ENCODE measurements around the gene CD2AP.
"Not testable (repeated sequence)": the region's sequence is repeated elsewhere in the genome, so short reads cannot be mapped to it uniquely, and the experiment has no call there.

The CD2AP gene

DNA sequence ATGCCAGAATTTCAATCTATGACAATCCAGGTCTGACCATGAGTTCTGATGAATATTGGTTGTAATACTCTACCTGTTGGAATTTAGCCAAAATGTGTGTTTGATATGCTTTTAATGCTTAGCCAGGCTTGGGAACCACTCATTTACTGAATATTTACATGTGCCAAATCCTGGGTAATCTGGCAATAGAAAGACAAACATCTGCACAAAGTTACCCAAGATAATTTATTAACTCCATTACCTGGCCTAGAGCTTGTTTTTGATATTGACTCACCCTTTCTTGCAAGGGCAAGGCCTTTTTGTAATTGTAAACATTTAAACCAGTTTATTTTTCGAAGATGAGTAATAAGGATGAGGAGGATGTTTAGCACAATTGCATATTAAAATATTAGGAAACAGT, 13.5 kb upstream of the CD2AP start:
- no peak for DNase-seq

DNA sequence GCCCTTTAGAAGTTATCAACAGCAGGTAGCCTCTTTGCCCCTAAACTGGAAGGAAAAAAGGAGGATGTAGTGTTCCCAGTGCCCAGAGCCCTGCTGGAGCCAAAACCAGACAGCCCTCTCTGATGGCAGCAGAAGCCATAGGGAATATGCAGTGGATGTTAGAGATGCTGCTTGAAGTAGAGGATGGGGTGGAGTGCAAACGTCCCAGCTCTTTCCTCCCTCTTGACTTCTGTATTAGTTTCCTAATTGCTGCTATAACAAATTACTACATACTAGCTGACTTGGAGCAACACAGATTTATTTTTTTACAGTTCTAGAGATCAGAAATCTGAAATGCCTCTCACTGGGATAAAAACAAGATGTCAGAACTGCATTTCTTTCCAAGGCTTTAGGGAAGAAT, 12.5 kb upstream of the CD2AP start:
- DNase-seq = no peak

DNA sequence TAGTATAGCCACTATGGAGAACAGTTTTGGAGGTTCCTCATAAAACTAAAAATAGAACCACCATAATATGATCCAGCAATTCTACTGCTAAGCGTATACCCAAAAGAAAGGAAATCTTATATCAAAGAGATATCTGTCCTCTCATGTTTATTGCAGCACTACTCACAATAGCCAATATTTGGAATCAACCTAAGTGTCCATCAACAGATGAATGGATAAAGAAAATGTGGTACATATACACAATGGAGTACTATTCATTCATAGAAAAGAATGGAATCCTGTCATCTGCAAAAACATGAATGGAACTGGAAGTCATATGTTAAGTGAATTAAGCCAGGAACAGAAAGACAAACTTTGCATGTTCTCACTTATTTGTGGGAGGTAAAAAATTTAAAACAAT, 5.7 kb upstream of the CD2AP start:
- DNase-seq = no peak

DNA sequence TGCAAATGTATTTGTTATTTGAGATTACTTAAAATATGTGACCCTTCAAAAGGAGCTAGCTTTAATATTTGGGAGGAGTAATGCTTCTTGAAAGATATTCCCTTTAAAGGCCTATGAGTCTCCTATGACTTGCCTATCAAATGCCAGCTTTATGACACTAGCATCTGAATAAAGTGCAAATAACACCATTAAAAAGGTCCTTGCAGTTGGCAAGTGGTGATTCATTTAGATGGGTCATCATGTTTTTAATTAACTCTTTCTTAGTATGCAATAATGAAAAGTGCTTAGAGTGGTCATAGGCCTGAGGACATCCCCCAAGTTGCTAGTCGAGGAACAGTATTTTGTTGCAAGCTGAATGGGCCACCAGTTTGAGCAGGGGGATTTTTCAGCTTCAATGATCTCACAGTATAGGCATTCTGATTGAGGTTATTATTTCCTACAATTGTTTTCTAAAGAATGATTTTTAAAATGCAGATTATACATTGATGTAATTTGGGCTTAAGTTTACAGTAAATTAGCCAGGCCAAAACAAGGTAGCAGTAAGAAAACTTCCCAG, 3.7 kb upstream of the CD2AP start:
- no peak for DNase-seq

DNA sequence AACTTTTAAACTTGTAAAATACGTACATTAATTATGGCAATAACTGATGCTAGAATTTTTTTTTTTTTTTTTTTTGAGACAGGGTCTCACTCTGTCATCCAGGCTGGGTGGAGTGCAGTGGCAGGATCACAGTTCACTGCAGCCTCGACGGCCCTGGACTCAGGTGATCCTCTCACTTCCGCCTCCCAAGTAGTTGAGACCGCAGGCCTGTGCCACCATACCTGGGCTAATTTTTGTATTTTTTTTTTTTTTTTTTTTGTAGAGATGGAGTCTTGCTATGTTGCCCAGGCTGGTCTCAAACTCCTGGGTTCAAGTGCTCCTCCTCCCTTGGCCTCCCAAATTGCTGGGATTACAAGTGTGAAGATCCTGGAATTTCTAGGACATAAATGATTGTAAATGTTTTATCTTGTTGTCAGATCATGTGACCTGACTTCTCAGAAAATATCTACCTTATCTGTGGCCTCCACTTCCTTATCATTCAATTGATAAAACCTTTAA, 2.2 kb upstream of the CD2AP start:
- DNase-seq = no peak

DNA sequence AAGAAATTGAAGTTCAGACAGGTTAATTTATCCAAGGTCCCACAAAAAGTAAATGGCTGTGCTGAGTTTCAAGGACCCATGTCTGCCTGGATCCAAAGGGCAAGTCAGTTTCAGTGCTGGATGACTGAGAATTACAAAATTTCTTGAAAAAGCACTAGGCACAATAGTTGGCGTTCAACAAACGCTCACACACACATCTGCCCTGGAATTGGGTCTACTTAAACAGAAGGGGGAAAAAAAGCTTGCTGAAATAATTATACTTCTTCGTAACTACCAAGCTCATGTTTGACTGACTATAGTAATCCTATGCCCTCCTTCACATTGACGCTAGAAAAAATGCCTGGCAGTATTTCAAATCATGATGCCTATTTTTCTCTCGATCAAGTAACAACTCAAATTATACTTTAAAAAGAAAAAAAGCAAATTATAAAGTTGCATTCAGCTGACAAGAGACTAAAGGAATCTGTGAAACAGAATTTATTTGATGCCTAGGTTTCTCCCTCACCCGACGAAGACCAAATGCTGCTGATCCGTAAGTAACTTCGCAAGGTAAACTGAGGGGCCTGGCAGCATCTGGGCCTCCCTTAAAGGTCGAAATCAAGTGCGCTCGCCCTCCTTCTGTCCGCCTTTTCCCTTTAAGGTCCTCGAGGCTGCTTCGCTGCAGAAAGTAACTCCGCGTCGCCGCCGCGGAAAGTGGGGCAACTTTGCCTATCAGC, 650 bp upstream of the CD2AP start:
- no peak for DNase-seq

DNA sequence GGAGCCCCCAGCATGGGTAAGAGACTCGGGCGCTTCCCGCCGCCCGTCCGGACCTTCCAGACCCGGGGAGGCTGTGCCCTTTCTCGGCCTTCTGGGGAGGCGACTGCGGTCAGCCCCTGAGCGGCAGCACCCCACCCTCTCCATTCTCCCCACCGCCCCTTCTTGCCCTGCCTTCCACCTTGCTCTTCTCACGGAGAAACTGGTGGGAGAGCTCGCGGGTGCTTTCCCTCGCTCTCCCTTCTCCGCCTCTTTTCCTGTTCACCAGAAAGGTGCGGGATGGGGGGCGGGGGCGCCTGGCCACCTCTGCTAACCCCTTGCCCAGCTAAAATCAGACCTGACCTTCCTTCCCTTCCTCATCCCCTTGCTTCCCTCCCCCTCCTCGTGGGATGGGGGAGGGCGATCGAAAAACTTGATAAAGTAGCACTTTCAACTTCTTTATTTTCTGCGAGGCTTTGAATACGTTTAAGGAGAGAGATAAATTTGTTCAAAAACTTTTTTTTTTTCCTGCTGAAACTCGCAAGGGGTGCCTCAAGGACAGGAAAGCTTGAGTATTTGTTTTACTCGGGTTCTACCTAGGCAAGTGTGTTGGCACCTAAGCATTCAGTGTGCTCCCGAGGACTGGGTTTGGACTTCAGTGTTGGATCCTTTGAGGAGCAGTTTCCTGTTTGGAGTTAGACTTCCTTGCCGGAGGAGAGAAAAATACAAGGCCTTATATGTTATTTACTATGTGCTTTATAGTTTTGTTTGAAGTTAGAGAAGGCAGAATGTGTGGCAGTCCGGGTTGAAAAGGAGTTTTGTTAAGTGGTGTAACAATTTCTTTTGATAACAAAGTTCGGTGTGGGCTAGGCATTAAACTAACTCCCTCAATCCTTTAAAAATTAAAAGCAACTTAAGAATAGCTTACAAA, 897 bp downstream of the CD2AP start:
- DNase-seq = peak; percentile 2

DNA sequence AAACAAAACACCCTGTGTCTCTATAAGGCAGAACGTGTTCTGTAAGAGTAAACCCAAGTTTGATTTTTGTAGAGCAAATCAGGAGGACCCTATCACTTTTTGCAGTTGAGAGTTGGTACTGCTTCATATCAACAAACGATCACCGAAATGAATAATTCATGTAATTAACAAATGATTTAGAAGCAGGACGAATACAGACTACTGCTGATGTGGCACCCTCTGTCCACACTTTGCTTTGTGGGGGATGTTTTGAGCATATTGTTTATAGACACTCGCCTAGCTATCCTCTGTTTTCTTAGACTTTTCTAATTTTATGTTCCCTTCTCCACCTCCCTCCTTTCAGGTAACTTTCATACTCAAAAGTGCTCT, 1.5 kb downstream of the CD2AP start:
- DNase-seq = no peak

DNA sequence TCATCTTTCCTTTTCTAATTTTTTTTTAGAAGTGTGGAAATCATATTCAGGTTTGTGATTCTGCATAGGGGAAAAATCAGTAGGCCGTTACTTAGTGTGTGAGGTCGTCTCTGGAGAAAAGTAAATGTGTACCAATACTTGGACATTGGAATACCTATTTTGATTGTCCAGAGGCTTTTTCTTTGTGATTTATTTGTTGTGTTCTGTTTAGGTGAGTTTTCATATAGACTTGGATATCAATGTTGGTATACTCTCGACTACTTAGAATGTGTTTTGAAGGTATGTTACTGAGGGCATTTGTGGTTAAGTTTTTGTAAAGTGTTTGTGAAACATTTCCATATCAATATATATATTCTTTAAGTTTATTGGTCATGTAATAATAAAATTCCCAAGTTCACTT, 2.3 kb downstream of the CD2AP start:
- no peak for DNase-seq

DNA sequence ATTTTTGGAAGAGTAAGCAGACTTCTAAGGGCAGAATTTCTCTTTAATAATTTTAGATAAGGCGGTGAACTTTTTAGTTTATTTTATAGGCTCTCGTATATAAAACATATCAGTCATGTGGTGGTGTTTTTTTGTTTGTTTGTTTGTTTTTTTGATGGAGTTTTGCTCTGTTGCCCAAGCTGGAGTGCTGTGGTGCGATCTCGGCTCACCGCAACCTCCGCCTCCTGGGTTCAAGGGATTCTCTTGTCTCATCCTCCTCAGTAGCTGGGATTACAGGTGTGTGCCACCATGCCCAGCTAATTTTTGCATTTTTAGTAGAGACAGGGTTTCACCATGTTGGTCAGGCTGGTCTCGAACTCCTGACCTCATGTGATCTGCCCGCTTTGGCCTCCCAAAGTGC, 3.6 kb downstream of the CD2AP start:
- not testable (repeated sequence) for DNase-seq

DNA sequence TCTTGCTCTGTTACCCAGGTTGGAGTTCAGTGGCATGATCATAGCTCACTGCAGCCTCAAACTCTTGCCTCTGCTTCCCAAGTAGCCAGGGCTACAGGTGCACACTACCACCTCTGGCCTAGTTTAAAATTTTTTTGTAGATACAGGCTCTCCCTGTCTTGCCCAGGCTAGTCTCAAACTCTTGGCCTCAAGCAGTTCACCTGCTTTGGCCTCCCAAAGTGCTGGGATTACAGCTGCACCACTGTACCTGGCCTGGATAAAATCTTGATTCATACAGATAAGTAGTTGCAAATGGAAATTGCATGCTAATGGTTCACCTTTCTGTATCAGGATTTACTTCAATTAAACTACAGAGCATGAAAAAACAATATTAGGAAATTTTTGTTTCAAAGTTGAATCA, 4.2 kb downstream of the CD2AP start:
- no peak for DNase-seq

DNA sequence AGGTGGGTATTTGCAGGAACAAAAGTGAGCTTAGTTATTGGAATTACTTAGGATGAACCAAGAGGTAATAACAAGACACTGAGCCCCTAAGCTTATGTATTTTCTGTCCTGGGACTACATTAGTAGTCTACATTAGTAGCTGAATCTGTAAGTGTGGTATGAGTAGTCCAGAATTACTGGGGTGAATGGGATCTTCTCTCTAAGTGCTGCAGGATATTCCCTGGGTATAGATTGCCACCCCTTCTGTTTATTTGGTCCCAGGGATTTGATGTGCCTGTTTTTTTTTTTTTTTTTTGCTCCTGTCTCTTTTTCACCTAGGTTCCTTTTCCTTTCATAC, 5.9 kb downstream of the CD2AP start:
- no peak for DNase-seq

DNA sequence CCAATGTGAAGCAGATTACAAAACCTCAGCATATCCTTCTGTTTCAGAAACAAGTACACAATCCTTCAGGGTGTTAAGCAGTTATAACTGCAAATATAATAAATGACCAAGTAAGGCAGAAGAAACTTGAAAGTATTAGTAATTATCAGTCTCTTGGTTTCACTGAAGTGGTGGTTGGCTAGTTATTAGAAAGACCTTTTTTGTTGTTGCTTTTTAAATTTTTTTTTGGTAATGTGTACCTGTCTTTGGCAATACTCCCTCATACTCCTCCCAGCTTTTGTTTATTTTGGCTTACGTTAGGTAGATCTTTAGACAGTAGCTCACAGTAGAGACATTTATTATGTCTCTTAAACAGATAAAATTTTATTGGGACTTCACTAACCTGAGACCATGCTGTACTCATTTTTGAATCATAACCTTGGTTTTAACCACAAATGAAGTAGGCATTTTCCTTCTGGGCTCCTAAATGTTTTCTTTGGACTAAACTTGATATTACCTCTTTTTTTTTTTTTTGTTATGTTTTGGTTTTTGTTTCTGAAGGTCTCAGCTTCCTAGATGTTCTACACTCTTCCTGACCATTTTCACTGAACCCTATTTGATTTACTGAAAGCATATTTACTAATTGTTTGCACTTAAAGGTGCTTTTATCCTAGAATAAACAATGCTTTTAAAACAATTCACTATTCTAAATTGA, 6.4 kb downstream of the CD2AP start:
- peak; percentile 6 for DNase-seq

DNA sequence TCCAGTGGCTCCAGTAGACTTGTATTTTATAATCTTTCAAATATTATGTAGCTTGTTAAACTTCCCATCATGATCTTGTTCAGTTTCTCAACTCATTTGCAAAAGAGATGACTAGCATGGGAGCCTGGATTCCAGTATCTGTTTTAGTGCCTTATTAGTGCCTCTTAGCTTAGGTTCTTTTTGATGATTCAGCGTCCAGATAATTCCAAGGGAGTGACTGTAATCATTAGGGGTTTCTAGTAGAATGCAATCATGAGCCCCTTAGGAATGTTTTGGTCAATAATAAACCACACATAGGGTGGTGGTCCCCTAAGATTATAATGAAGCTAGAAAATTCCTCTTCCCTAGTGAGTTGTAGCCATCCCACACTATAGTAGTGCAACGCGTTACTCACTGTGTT, 7.0 kb downstream of the CD2AP start:
- no peak for DNase-seq

DNA sequence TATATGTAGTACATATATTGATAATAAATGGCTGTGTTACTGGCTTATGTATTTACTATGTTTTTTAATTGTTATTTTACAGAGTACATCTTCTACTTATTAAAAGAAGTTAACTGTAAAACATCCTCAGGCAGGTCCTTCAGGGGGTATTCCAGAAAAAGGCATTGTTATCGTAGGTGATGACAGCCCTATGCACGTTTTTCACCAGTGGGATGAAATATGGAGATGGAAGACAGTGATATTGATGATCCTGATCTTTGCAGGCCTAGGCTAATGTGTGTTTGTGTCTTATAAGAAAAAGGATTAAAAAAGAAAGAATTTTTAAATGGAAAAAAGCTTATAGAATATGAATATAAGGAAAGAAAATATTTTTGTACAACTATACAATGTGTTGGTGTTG, 7.5 kb downstream of the CD2AP start:
- DNase-seq = no peak

DNA sequence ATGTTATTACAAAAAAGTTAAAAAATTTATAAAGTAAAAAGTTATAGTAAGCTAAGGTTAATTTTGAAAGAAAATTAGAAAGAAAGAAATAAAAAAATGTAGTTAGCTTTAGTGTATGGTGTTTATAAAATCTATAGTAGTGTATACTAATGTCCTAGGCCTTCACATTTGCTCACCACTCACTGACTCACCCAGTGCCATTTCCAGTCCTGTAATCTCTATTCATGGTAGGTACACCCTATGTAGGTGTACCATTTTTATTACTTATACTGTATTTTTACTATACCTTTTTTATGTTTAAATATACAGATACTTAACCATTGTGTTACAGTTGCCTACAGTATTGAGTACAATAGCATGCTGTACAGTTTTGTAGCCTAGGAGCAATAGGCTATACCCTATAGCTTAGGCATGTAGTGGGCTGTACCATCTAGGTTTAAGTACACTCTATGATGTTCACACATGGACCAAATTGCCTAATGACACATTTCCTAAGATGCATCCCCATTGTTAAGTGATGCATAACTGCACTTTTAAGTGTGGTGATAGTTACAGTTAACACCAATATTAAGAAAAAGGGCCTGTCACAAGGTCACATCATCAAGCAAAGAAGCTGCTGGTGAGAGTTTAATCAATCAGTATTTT, 8.0 kb downstream of the CD2AP start:
- no peak for DNase-seq

DNA sequence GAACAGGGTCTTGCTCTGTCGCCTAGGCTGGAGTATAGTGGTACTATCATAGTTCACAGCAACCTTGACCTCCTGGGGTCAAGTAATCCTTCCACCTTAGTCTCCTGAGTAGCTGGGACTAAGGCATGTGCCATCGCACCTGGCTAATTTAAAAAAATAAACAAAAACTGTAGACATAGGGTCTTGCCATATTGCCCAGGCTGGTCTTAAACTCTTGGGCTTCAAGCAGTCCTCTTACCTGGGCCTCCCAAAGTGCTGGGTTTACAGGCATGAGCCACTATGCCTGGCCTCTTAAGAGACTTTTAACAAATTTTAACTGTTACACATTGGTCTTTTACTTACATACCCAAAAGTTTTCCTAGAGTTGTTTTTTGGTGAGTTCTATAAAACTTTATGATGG, 12.4 kb downstream of the CD2AP start:
- no peak for DNase-seq

DNA sequence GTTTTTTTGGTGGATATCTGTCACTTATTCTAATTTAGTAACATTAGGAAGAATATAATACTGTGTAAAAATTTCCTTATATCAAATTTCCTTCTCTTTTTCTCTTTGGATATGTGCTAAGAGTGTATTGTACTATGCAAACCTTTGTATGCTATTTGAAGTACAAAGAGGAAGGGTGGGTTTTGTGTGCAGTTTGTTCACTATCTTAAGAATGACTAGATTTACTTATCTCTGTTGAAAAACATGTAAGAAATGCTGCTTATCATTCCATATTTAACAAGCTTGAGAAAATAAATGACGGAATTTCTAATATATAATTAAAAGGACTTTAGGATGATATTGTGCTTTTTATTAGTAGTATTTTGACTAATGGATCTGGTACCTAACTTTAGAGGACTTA, 13.1 kb downstream of the CD2AP start:
- DNase-seq = no peak

DNA sequence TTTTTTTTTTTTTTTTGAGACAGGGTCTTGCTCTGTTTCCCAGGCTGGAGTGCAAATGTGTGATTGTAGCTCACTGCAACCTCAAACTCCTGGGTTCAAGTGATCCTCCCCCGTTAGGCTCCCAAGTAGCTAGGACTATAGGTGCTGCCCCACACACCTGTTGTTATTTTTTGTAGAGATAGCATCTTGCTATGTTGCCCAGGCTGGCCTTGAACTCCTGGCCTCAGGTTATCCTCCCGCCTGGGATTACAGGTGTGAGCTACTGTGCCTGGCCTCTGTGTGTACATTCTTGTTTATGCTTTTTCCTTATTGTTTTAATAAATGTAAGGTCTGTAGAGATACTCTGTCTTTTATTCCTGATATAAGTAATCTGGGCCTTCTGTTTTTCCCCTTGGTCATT, 14.8 kb downstream of the CD2AP start:
- DNase-seq = no peak

DNA sequence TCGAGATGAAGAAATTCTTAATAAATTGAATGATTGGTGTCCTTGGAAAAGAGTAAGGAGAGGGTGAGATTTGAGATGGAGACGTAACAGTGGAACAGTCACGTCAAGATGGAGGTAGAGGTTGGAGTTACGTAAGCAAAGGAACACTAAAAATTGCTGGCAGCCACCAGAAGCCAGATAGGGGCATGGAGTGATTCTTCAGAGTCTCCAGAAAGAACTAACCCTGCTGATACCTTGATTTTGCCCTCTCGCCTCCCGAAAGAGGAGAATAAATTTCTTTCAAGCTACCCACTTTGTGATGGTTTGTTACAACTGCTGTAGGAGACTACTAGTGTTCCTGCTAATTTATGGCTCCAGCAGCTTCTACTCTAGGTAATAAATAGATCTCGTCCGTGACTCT, 17.6 kb downstream of the CD2AP start:
- no peak for DNase-seq

DNA sequence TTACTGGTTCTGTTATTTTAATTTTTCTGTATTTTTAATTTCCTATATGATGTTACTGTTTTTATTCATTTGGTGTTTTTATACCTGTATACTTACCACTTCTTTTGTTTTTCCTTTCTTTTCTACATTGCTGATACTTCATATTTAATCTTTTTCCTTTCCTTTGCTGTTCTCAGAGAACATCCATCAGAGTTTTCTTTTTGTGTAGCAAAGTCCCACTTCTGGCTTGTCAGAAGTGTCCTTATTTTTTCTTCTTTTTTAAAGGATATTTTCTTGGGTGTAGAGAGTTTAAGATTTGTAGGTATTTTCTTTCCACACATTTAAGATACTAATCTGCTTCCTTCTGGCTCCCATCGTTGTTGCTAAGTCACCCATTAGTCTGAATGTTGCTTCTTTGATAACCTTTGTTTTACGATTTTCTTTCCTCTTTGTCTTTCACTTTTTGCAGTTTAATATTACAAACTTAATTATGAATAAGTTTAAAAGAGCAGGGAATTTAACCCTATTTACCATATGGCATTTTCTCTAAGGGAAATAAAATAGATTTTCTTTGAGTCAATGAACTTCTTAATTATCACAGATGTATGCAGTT, 18.5 kb downstream of the CD2AP start:
- DNase-seq = no peak

DNA sequence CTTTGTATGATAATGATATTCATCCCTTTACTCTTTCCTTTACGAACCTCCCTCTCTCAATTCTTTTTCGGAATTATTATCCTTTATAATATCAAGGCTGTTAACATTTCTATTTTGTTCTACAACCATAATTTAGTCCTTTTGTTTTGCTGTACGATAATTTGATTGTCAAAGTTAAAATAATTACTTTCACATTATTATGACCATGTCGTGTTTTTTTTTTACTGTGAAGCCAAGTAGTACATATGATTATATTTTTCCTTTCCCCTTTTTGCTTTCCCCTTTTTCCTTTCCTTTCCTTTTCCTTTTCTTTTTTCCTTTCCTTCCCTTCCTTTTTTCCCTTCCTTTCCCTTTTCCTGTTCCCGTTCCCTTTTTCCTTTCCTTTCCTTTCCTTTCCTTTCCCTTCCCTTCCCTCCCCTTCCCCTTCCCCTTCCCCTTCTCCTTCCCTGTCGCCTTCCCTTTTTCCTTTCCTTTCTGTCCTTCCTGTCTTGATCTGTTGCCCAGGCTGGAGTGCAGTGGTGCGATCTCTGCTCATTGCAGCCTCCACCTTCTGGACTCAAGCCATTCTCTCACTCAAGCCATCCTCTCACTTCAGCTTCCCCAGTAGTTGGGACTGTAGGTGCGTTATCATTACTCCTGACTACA, 19.5 kb downstream of the CD2AP start:
- DNase-seq = no peak

All from DMS79 (cell line).